Vagina (tissue), 2 donors: ENCODE results near the gene TMX3.

ENCODE experiments used
- POLR2AphosphoS5 ChIP-seq, 2 donors: sonication (generic); formaldehyde crosslinking; IDR thresholded peaks; one replicate each; pipeline ENCODE4 v1.9.0; 2017; ENCODE audit warnings: antibody characterized with exemption in 2 of 2, mild to moderate bottlenecking in 2 of 2, low read depth in 1 of 2; ENCODE audit not compliant: insufficient read depth in 1 of 2
- TF ChIP-seq, protein P1 (sequence below), 3 experiments: fragments of 450-650 bp in 2 of 3; fragments of 200-600 bp in 1 of 3; sonication (generic) in 1 of 3; IDR thresholded peaks; one replicate each; pipeline ENCODE4 v1.5.1; 2017 to 2019; ENCODE audit warnings: antibody characterized with exemption in 3 of 3, mild to moderate bottlenecking in 2 of 3, moderate library complexity in 2 of 3

DNA sequence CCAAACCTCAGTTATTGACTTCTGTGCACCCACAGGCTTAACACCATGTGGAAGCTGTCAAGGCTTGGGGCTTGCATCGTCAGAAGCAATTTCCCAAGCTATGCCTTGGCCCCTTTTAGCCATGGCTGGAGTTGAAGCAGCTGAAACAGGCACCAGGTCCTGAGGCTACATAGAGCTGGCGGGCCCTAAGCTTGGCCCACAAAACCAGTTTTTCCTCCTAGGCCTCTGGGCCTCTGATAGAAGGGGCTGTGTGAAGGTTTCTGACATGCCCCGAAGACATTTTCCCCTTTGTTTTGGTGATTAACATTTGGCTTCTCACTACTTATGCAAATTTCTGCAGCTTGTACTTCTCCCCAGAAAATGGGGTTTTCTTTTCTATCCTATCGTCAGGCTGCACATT lies 9.1 kb upstream of the TMX3 start:
- TF ChIP-seq POLR2AphosphoS5 (IDR thresholded peaks at IDR 0.05; ENCODE audit: insufficient read depth in 1 of 2, low read depth in 1 of 2): no peak
- TF ChIP-seq, protein P1, sequence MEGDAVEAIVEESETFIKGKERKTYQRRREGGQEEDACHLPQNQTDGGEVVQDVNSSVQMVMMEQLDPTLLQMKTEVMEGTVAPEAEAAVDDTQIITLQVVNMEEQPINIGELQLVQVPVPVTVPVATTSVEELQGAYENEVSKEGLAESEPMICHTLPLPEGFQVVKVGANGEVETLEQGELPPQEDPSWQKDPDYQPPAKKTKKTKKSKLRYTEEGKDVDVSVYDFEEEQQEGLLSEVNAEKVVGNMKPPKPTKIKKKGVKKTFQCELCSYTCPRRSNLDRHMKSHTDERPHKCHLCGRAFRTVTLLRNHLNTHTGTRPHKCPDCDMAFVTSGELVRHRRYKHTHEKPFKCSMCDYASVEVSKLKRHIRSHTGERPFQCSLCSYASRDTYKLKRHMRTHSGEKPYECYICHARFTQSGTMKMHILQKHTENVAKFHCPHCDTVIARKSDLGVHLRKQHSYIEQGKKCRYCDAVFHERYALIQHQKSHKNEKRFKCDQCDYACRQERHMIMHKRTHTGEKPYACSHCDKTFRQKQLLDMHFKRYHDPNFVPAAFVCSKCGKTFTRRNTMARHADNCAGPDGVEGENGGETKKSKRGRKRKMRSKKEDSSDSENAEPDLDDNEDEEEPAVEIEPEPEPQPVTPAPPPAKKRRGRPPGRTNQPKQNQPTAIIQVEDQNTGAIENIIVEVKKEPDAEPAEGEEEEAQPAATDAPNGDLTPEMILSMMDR (IDR thresholded peaks at IDR 0.05): no peak
